RWPE1 (cell line): Measurements from ENCODE around the gene HOXD10.

Experiments
- CTCF ChIA-PET: fragments of 350-600 bp; sonication (Branson Sonifier 250); formaldehyde crosslinking; extraction: SDS; loops from one replicate; lab custom pipeline; 2021; lab: Yijun Ruan, JAX
- POLR2A ChIA-PET: fragments of 400-600 bp; formaldehyde crosslinking; extraction: SDS; loops from one replicate; lab custom pipeline; 2020; ENCODE audit warnings: antibody characterized with exemption; ENCODE audit not compliant: low non-redundant PET; lab: Yijun Ruan, JAX
- DNase-seq: peaks from one replicate; pipeline ENCODE4 v3.0.0; 2012; ENCODE audit warnings: low spot score
- H3K27ac ChIP-seq: fragments of 450-650 bp; 2 replicates; pipeline ENCODE4 v1.5.1; 2017
- TF ChIP-seq, protein P1 (sequence below): fragments of 450-650 bp; conservative IDR thresholded peaks from 2 replicates; pipeline ENCODE4 v1.5.1; 2017; ENCODE audit warnings: low read depth, mild to moderate bottlenecking

HOXD10 gene

DNA sequence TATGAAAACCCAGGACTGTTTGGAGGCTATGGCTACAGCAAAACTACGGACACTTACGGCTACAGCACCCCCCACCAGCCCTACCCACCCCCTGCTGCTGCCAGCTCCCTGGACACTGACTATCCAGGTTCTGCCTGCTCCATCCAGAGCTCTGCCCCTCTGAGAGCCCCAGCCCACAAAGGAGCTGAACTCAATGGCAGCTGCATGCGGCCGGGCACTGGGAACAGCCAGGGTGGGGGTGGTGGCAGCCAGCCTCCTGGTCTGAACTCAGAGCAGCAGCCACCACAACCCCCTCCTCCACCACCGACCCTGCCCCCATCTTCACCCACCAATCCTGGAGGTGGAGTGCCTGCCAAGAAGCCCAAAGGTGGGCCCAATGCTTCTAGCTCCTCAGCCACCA is 52.6 kb downstream of the HOXD10 start:
- ChIA-PET CTCF (no interaction called here), POLR2A (interaction anchor here (0.6 to 1.0 kb wide), 2 partner anchors 11 to 29 kb away, joined by 3 to 8 read pairs; no protein-coding TSS in a partner anchor)
- no peak overlapping the region for H3K27ac ChIP-seq
- TF ChIP-seq, protein P1, sequence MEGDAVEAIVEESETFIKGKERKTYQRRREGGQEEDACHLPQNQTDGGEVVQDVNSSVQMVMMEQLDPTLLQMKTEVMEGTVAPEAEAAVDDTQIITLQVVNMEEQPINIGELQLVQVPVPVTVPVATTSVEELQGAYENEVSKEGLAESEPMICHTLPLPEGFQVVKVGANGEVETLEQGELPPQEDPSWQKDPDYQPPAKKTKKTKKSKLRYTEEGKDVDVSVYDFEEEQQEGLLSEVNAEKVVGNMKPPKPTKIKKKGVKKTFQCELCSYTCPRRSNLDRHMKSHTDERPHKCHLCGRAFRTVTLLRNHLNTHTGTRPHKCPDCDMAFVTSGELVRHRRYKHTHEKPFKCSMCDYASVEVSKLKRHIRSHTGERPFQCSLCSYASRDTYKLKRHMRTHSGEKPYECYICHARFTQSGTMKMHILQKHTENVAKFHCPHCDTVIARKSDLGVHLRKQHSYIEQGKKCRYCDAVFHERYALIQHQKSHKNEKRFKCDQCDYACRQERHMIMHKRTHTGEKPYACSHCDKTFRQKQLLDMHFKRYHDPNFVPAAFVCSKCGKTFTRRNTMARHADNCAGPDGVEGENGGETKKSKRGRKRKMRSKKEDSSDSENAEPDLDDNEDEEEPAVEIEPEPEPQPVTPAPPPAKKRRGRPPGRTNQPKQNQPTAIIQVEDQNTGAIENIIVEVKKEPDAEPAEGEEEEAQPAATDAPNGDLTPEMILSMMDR = no peak
- DNase-seq = no peak
